RKO (cell line): ENCODE data around the gene EIF5A.
A peak's percentile ranks its signal among the peaks of the same experiment; 100 is the strongest.
"Not testable (repeated sequence)": the region's sequence is repeated elsewhere in the genome, so short reads cannot be mapped to it uniquely, and the experiment has no call there.

ENCODE experiments used
- DNase-seq: peaks from one replicate; pipeline ENCODE4 v3.0.0-alpha.2; 2016; ENCODE audit warnings: low spot score

The EIF5A gene

DNA sequence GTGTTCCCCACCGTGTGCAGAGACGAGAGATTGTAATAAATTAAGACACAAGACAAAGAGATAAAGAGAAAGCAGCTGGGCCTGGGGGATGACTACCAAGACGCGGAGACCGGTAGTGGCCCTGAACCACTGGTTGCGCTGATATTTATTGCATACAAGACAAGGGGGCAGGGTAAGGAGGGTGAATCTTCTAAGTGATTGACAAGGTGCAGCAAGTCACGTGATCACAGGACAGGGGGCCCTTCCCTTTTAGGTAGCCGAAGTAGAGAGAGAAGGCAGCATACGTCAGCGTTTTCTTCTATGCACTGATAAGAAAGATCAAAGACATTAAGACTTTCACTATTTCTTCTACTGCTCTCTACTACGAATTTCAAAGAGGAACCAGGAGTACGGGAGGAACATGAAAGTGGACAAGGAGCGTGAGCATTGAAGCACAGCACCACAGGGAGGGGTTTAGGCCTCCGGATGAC is 25.2 kb downstream of the EIF5A start:
- not testable (repeated sequence) for DNase-seq

DNA sequence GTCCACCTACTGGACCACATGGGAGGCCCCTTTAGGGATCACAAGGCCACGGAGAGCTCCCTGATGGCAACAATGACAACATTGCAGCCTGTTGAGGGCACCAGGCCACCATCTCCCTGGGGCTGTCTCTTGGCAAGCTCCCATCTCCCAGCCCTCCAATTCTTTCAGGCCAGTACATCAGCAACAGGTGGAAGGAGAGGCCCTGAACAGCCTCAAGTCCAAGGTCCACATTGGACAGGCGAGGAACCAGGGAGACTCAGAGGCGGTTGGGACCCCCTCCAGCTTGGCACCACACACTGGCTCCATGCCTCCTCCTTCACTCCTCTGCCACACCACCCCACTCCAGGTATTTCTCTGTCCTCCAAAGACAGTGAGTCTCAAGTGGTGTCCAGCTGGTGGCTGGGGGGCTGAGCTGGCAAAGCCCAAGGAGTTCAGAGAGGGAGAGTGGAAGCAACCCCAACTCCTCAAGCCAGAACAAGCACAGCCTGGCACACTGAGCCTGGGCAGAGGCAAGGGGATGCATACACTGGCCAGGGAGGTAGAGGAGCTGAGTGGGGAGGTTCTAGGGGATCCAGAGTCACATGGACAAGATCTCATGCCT is 27.6 kb downstream of the EIF5A start:
- DNase-seq: no peak

DNA sequence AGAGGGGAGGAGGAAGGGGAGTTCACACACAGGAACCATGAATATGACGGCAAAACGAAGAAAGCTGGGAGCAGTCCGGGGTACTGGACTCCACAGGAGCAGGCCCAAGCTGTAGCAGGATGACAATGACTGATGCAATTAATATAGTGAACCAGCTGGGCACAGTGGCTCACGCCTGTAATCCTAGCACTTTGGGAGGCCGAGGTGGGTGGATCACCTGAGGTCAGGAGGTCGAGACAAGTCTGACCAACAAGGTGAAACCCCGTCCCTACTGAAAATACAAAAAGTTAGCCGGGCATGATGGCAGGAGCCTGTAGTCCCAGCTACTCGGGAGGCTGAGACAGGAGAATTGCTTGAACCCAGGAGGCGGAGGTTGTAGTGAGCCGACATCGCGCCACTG is 28.3 kb downstream of the EIF5A start:
- not testable (repeated sequence) for DNase-seq

- no peak for DNase-seq
Observed at GRCh38 chr17:7336240-7337175, 29.1 kb downstream of the EIF5A start, which contains the start of gene ACAP1. Gene ACAP1 (plus strand): TSS chr17:7336529. CDS start chr17:7336735, 206 bp downstream.

DNA sequence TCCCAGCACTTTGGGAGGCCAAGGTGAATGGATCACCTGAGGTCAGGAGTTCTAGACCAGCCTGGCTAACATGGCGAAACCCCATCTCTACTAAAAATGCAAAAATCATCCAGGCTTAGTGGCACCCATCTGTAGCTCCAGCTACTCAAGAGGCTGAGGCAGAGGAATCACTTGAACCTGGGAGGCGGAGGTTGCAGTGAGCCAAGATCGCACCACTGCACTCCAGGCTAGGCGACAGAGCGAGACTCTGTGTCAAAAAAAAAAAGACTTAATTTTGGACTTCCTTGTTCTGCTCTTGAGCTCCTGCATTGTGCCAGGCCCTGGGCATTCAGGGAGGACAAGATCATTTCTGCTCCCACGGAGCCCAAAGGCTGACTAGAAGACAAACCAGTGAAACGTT is 30.2 kb downstream of the EIF5A start:
- not testable (repeated sequence) for DNase-seq

GRCh38 chr17:7340179-7340578 is 32.8 kb downstream of the EIF5A start:
- no peak for DNase-seq

DNA sequence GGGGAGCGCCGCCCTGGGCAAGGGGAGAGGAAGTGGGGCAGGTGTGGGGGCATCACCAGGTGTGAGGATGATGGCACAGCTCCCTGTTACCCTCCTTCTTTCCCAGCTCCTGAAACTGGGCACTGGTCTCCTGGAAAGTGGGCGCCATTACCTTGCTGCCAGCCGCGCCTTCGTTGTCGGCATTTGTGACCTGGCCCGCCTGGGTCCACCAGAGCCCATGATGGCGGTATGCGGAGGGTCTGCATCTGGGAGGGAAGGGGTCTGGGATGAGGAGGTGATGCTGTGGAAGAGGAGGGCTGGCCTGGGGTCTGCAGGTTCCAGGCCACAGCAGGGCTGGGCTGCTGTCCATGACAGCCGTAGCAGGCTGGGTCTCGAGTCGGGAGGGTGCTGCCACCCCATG is 34.4 kb downstream of the EIF5A start:
- DNase-seq: no peak

GRCh38 chr17:7343250-7343649 is 35.8 kb downstream of the EIF5A start:
- DNase-seq: no peak

GRCh38 chr17:7346761-7347614 is 39.6 kb downstream of the EIF5A start:
- DNase-seq: no peak

- DNase-seq: no peak
Observed at GRCh38 chr17:7347630-7348477, 40.4 kb downstream of the EIF5A start.

GRCh38 chr17:7348478-7349242 is 41.2 kb downstream of the EIF5A start:
- no peak for DNase-seq

- peak; percentile 95 for DNase-seq
Observed at GRCh38 chr17:7351665-7352502, 44.5 kb downstream of the EIF5A start, which contains the start of gene KCTD11. Gene KCTD11 (plus strand): TSS chr17:7352162.

GRCh38 chr17:7352503-7352889 is 45.1 kb downstream of the EIF5A start:
- no peak for DNase-seq

GRCh38 chr17:7352910-7353635 is 45.6 kb downstream of the EIF5A start:
- DNase-seq: no peak

DNA sequence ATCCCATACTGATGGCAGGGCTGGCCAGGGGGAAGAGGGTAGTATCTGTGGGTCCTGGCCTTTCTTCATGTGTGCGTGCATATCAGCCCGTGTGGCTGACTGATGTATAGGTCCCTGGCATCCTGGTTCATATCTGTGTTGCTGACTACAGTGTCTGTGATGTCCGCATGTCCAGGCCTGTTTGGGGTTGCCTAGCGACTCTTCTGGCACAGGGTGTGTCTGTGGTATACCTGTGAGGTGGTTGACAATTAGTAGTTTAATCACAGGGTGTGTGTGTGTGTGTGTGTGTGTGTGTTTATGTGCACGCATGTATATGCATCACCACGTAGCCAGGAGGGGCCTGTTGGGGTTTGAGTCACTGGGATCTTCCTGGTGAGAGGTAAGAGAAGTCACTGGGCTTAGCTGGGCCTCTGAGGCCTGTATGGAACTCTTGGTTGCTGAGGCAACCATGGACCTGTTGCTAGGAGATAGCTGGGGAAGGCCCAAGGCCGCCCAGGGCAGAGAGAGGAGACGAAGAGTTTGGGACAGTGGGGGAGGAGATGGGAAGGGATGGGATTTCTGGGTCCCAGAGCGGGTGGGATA is 46.9 kb downstream of the EIF5A start:
- peak; percentile 41 for DNase-seq

DNA sequence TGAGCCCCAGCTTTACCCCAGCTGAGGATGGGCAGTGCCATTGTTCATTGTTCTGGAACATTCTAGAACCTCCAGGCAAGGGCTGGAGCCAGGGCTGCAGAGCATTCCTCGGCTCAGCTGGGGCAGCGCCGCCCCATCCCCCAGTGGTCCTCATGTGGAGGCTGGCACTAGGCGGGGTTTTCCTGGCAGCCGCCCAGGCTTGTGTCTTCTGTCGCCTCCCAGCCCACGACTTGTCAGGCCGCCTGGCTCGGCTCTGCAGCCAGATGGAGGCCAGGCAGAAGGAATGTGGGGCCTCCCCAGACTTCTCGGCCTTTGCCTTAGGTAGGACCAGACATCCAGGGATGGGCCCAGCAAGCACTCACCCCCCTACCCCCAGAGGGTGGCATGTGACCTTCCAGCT is 47.6 kb downstream of the EIF5A start, which contains the start of gene TMEM95:
Gene TMEM95, plus strand, starts transcription at position 104 of the 400 bp plus-strand sequence. Its CDS starts 49 bp downstream, at position 153.
- no peak for DNase-seq

GRCh38 chr17:7355573-7355972 is 48.1 kb downstream of the EIF5A start:
- DNase-seq: no peak

- peak; percentile 59 for DNase-seq
Observed at GRCh38 chr17:7356072-7356549, 48.7 kb downstream of the EIF5A start.
